COLO668 (cell line): Measurements from ENCODE around the gene RERE.

Source experiments
- DNase-seq: peaks from one replicate; lab custom pipeline; 2025; ENCODE audit not compliant: unreplicated experiment; lab: John Stamatoyannopoulos, UW

The RERE gene

GRCh38 chr1:8416881-8417280 lies 400.6 kb downstream of the RERE start:
- no peak for DNase-seq

GRCh38 chr1:8415526-8416278 lies 401.7 kb downstream of the RERE start:
- DNase-seq = no peak

- DNase-seq = no peak
These were observed 405.1 kb downstream of the RERE start for GRCh38 chr1:8412183-8412831.

- DNase-seq = no peak
These were observed 405.6 kb downstream of the RERE start for GRCh38 chr1:8411803-8412182.

- no peak for DNase-seq
These were observed 406.6 kb downstream of the RERE start for GRCh38 chr1:8410791-8411190.

- DNase-seq = no peak
These were observed 407.8 kb downstream of the RERE start for GRCh38 chr1:8409606-8410005.

- DNase-seq = no peak
These were observed 408.3 kb downstream of the RERE start for GRCh38 chr1:8409106-8409505.

- DNase-seq = no peak
These were observed 409.1 kb downstream of the RERE start for GRCh38 chr1:8408151-8408839.

GRCh38 chr1:8407652-8408051 lies 409.8 kb downstream of the RERE start:
- no peak for DNase-seq

- DNase-seq = no peak
These were observed 410.5 kb downstream of the RERE start for GRCh38 chr1:8406960-8407359.

GRCh38 chr1:8406011-8406410 lies 411.4 kb downstream of the RERE start:
- no peak for DNase-seq

- DNase-seq = no peak
These were observed 412.7 kb downstream of the RERE start for GRCh38 chr1:8404460-8405370.

GRCh38 chr1:8402109-8402710 lies 415.2 kb downstream of the RERE start:
- no peak for DNase-seq

GRCh38 chr1:8398677-8399076 lies 418.8 kb downstream of the RERE start:
- no peak for DNase-seq

- DNase-seq = no peak
These were observed 419.4 kb downstream of the RERE start for GRCh38 chr1:8398086-8398485.

- DNase-seq = no peak
These were observed 419.9 kb downstream of the RERE start for GRCh38 chr1:8397511-8397910.

GRCh38 chr1:8396786-8397406 lies 420.5 kb downstream of the RERE start:
- DNase-seq = no peak

GRCh38 chr1:8396083-8396785 lies 421.2 kb downstream of the RERE start:
- DNase-seq = no peak

GRCh38 chr1:8395433-8395866 lies 422.0 kb downstream of the RERE start:
- no peak for DNase-seq
